HepG2 (cell line): ENCODE results near the gene INPP1. TPM values are rescaled to one million over a fixed set of nuclear protein-coding genes. Genes with fewer than 3 reads are reported as not detected.
A peak's percentile ranks its signal among the peaks of the same experiment; 100 is the strongest.

ENCODE experiments used
- BRCA1 ChIP-seq: sonication (generic); formaldehyde crosslinking; IDR thresholded peaks from 2 replicates; pipeline ENCODE4 v1.4.0; 2020; ENCODE audit warnings: missing genetic modification reagents
- CREB3 ChIP-seq: sonication (generic); formaldehyde crosslinking; IDR thresholded peaks from 2 replicates; pipeline ENCODE4 v1.5.0; 2020; ENCODE audit warnings: missing genetic modification reagents
- CSRNP2 ChIP-seq: sonication (generic); formaldehyde crosslinking; conservative IDR thresholded peaks from 2 replicates; pipeline ENCODE4 v1.8.0; 2022; ENCODE audit warnings: low read depth, missing genetic modification reagents
- GMEB2 ChIP-seq: IDR thresholded peaks from 2 replicates; pipeline ENCODE4 v1.6.1; 2016; ENCODE audit warnings: missing biosample characterization, missing genetic modification reagents, low read depth
- HNRNPK ChIP-seq: fragments of 200-400 bp; formaldehyde crosslinking; IDR thresholded peaks from 2 replicates; pipeline ENCODE4 v1.6.1; 2018; ENCODE audit warnings: low read length, low read depth, moderate library complexity, mild to moderate bottlenecking; ENCODE audit not compliant: poor library complexity, severe bottlenecking
- NFAT5 ChIP-seq: sonication (generic); formaldehyde crosslinking; IDR thresholded peaks from 2 replicates; pipeline ENCODE4 v1.4.0; 2020; ENCODE audit warnings: missing genetic modification reagents
- PRPF4 ChIP-seq: fragments of 200-400 bp; formaldehyde crosslinking; IDR thresholded peaks from 2 replicates; pipeline ENCODE4 v1.6.1; 2016; ENCODE audit warnings: low read length, low read depth; ENCODE audit not compliant: poor library complexity, severe bottlenecking
- RAD21 ChIP-seq: fragments of 450-650 bp; formaldehyde crosslinking; IDR thresholded peaks from 2 replicates; pipeline ENCODE4 v1.5.0; 2020; ENCODE audit warnings: mild to moderate bottlenecking
- RARA ChIP-seq: IDR thresholded peaks from 2 replicates; pipeline ENCODE4 v1.6.1; 2016; ENCODE audit warnings: missing genetic modification reagents, missing compliant biosample characterization
- REPIN1 ChIP-seq: sonication (generic); formaldehyde crosslinking; IDR thresholded peaks from 2 replicates; pipeline ENCODE4 v1.8.0; 2022; ENCODE audit warnings: missing genetic modification reagents, low read depth, mild to moderate bottlenecking, borderline replicate concordance
- RFXAP ChIP-seq: sonication (generic); formaldehyde crosslinking; IDR thresholded peaks from 2 replicates; pipeline ENCODE4 v1.4.0; 2020; ENCODE audit warnings: missing genetic modification reagents, borderline replicate concordance
- TSC22D2 ChIP-seq: sonication (generic); formaldehyde crosslinking; IDR thresholded peaks from 2 replicates; pipeline ENCODE4 v1.5.1; 2020; ENCODE audit warnings: missing genetic modification reagents, mild to moderate bottlenecking, borderline replicate concordance
- ZBTB38 ChIP-seq: sonication (generic); formaldehyde crosslinking; IDR thresholded peaks from 2 replicates; pipeline ENCODE4 v1.5.1; 2020; ENCODE audit warnings: mild to moderate bottlenecking, missing genetic modification reagents
- ZMAT3 ChIP-seq: sonication (generic); formaldehyde crosslinking; conservative IDR thresholded peaks from 2 replicates; pipeline ENCODE4 v1.7.0; 2021; ENCODE audit warnings: missing genetic modification reagents
- ZNF678 ChIP-seq: sonication (generic); formaldehyde crosslinking; IDR thresholded peaks from 2 replicates; pipeline ENCODE4 v1.4.0; 2020; ENCODE audit warnings: mild to moderate bottlenecking, missing genetic modification reagents
- ZNF773 ChIP-seq: sonication (generic); formaldehyde crosslinking; IDR thresholded peaks from 2 replicates; pipeline ENCODE4 v1.4.0; 2020; ENCODE audit warnings: missing genetic modification reagents, borderline replicate concordance
- ZNF784 ChIP-seq: sonication (generic); formaldehyde crosslinking; IDR thresholded peaks from 2 replicates; pipeline ENCODE4 v1.5.1; 2020; ENCODE audit warnings: missing genetic modification reagents, mild to moderate bottlenecking, borderline replicate concordance
- polyA plus RNA-seq, 8 experiments: library from polyadenylated mRNA; depleted of rRNA in 3 of 8; stranded (reverse) in 7 of 8; unstranded in 1 of 8; fragments of >200 nt; fragmentation: Illumina TruSeq in 4 of 8; extraction: Trizol in 4 of 8; gene quantifications; 2 replicates each; pipeline versions ENCODE4 v1.2.1 to v1.2.3, GENCODE V29; 2011 to 2016; ENCODE audit warnings: low read depth in 4 of 8, missing spikeins in 1 of 8, mixed read lengths in 1 of 8; ENCODE audit not compliant: insufficient read depth in 1 of 8
- total RNA-seq, 5 experiments: library from RNA; depleted of rRNA; stranded (reverse); fragments of >200 nt; fragmentation: Illumina TruSeq; extraction: Trizol; gene quantifications; 2 replicates each; pipeline ENCODE4 v1.2.3, GENCODE V29; 2016; ENCODE audit warnings: low read depth in 1 of 5

INPP1 gene
- total and polyA plus RNA-seq, 2 of the 13 experiments (the other 11 are each of a cell fraction or from before 2014, with no cell fraction given): 10.0 to 13.3 TPM

- TF ChIP-seq ZNF784 (CRISPR knock-in tag) (no peak), NFAT5 (CRISPR knock-in tag) (no peak), ZBTB38 (CRISPR knock-in tag) (no peak), RARA (CRISPR knock-in tag) (peak; percentile 82), BRCA1 (CRISPR knock-in tag) (no peak), REPIN1 (CRISPR knock-in tag) (no peak; the same call in 1 of the 2 replicates), TSC22D2 (CRISPR knock-in tag) (no peak), ZMAT3 (no peak), CREB3 (CRISPR knock-in tag) (no peak), CSRNP2 (CRISPR knock-in tag) (no peak), RFXAP (CRISPR knock-in tag) (peak; percentile 69; the same call in 1 of the 2 replicates), HNRNPK (peak; percentile 9), GMEB2 (CRISPR knock-in tag) (no peak), ZNF678 (CRISPR knock-in tag) (no peak), RAD21 (CRISPR knock-in tag) (no peak), ZNF773 (CRISPR knock-in tag) (no peak), PRPF4 (no peak)
These were observed 8.7 kb upstream of the INPP1 start (continued) for GRCh38 chr2:190334479-190335224.
